HepG2 (cell line): ENCODE results near the gene UBE2L6. TPM values are rescaled to one million over a fixed set of nuclear protein-coding genes. Genes with fewer than 3 reads are reported as not detected.

Source experiments
- ATAC-seq: fragments of 200-7000 bp; cut with Tn5 transposase; 3 replicates; pipeline ENCODE4 v1.9.1; 2020; ENCODE audit warnings: mild to moderate bottlenecking, moderate library complexity
- BruUV-seq: library from RNA; stranded (reverse); fragments of 400-500 nt; replicated peaks from 2 replicates; lab custom pipeline; 2021; lab: Mats Ljungman, UMichigan
- CTCF ChIA-PET: fragments of 300-600 bp; formaldehyde crosslinking; extraction: SDS; loops from one replicate; lab custom pipeline; 2021; ENCODE audit warnings: low total read pairs, inconsistent platforms, low intra/inter-chr PET ratio; lab: Yijun Ruan, JAX
- POLR2A ChIA-PET: fragments of 350-600 bp; sonication (Branson Sonifier 250); formaldehyde crosslinking; loops from one replicate; lab custom pipeline; 2020; ENCODE audit warnings: antibody characterized with exemption, inconsistent platforms; lab: Yijun Ruan, JAX
- DNase-seq: peaks from one replicate; pipeline ENCODE4 v3.0.0-alpha.2; 2015; ENCODE audit warnings: low spot score
- FAIRE-seq: peaks from 3 replicates; lab custom pipeline; 2011; peaks lifted over from hg19 to GRCh38; lab: Jason Lieb, UNC
- H2AFZ ChIP-seq: one replicate; pipeline ENCODE4 v1.6.1; 2011; ENCODE audit warnings: low read length, inconsistent platforms
- H3K27ac ChIP-seq: fragments of 300-600 bp; 3 replicates; pipeline ENCODE4 v1.8.0; 2011; ENCODE audit warnings: mixed run types, mild to moderate bottlenecking, mixed read lengths, low read length, inconsistent platforms; ENCODE audit not compliant: insufficient read depth; ENCODE audit errors: extremely low read length
- H3K27me3 ChIP-seq, 2 experiments: fragments of 200-600 bp in 1 of 2; 2 replicates in 1 of 2; 3 replicates in 1 of 2; pipeline versions ENCODE4 v1.6.0 to v1.8.0; 2011; ENCODE audit warnings: low read length in 2 of 2, mild to moderate bottlenecking in 2 of 2, moderate library complexity in 2 of 2, inconsistent platforms in 1 of 2; ENCODE audit not compliant: insufficient read depth in 2 of 2, control insufficient read depth in 1 of 2
- H3K36me3 ChIP-seq, 2 experiments: fragments of 200-600 bp in 1 of 2; replicated peaks in 1 of 2; 2 replicates in 1 of 2; 3 replicates in 1 of 2; pipeline versions ENCODE4 v1.5.1 to v1.8.0; 2011; ENCODE audit warnings: low read length in 2 of 2, inconsistent platforms in 1 of 2; ENCODE audit not compliant: insufficient read depth in 2 of 2, control insufficient read depth in 1 of 2
- H3K4me1 ChIP-seq: 2 replicates; pipeline ENCODE4 v1.5.1; 2012; ENCODE audit warnings: low read length, inconsistent platforms; ENCODE audit not compliant: insufficient read depth
- H3K4me2 ChIP-seq: 2 replicates; pipeline ENCODE4 v1.6.0; 2011; ENCODE audit warnings: low read depth, low read length, inconsistent platforms
- H3K4me3 ChIP-seq, 3 experiments: fragments of 200-600 bp in 1 of 3; sonication (generic), shearing (Covaris generic) in 1 of 3; replicated peaks in 1 of 3; 2 replicates each; pipeline ENCODE4 v1.5.1; 2011 to 2016; ENCODE audit warnings: low read length in 3 of 3, inconsistent platforms in 2 of 3, low read depth in 2 of 3, mild to moderate bottlenecking in 2 of 3, control low read depth in 1 of 3, mixed read lengths in 1 of 3; ENCODE audit not compliant: insufficient read depth in 1 of 3
- H3K79me2 ChIP-seq: one replicate; pipeline ENCODE4 v1.6.1; 2011; ENCODE audit warnings: low read length, inconsistent platforms; ENCODE audit not compliant: insufficient read depth
- H3K9ac ChIP-seq: 2 replicates; pipeline ENCODE4 v1.6.0; 2011; ENCODE audit warnings: mild to moderate bottlenecking, low read depth, low read length, inconsistent platforms; ENCODE audit not compliant: insufficient read depth
- H3K9me3 ChIP-seq: 2 replicates; pipeline ENCODE4 v1.5.1; 2012; ENCODE audit warnings: mild to moderate bottlenecking, low read length
- H4K20me1 ChIP-seq: 2 replicates; pipeline ENCODE4 v1.6.0; 2011; ENCODE audit warnings: inconsistent platforms, mild to moderate bottlenecking, low read length, moderate library complexity; ENCODE audit not compliant: insufficient read depth
- AGO2 ChIP-seq: fragments of 200-400 bp; formaldehyde crosslinking; optimal IDR thresholded peaks from 2 replicates; pipeline ENCODE3; 2017; ENCODE audit warnings: mild to moderate bottlenecking, low read depth, low read length, moderate library complexity
- CREM ChIP-seq, 2 experiments: sonication (generic) in 1 of 2; formaldehyde crosslinking in 1 of 2; IDR thresholded peaks; 2 replicates each; pipeline versions ENCODE4 v1.4.0 to v1.6.1; 2016 to 2020; ENCODE audit warnings: antibody characterized with exemption in 1 of 2, mild to moderate bottlenecking in 1 of 2, missing genetic modification reagents in 1 of 2
- CSRNP2 ChIP-seq: sonication (generic); formaldehyde crosslinking; conservative IDR thresholded peaks from 2 replicates; pipeline ENCODE4 v1.8.0; 2022; ENCODE audit warnings: low read depth, missing genetic modification reagents
- EHMT2 ChIP-seq: fragments of 200-600 bp; sonication (generic); IDR thresholded peaks from 2 replicates; pipeline ENCODE4 v1.7.0; 2017; ENCODE audit warnings: antibody characterized with exemption, low read depth, low read length, borderline replicate concordance
- FOXA3 ChIP-seq: IDR thresholded peaks from 2 replicates; pipeline ENCODE4 v1.6.1; 2016; ENCODE audit warnings: missing genetic modification reagents, missing compliant biosample characterization
- NRL ChIP-seq: sonication (generic); formaldehyde crosslinking; IDR thresholded peaks from 2 replicates; pipeline ENCODE4 v1.5.0; 2020; ENCODE audit warnings: missing genetic modification reagents, mild to moderate bottlenecking, moderate library complexity, borderline replicate concordance
- SRSF9 ChIP-seq: fragments of 200-400 bp; formaldehyde crosslinking; IDR thresholded peaks from 2 replicates; pipeline ENCODE4 v1.6.1; 2018; ENCODE audit warnings: borderline replicate concordance, mild to moderate bottlenecking, low read depth, low read length; ENCODE audit not compliant: insufficient read depth, poor library complexity, severe bottlenecking
- ZBTB33 ChIP-seq: sonication (generic); formaldehyde crosslinking; IDR thresholded peaks from 2 replicates; pipeline ENCODE4 v1.4.0; 2020; ENCODE audit warnings: missing genetic modification reagents
- ZFP41 ChIP-seq: sonication (generic); formaldehyde crosslinking; IDR thresholded peaks from 2 replicates; pipeline ENCODE4 v1.4.0; 2020; ENCODE audit warnings: mild to moderate bottlenecking, missing genetic modification reagents, borderline replicate concordance
- ZNF761 ChIP-seq: sonication (generic); formaldehyde crosslinking; conservative IDR thresholded peaks from 2 replicates; pipeline ENCODE4 v1.4.0; 2020; ENCODE audit warnings: mild to moderate bottlenecking, missing genetic modification reagents
- ZSCAN9 ChIP-seq: IDR thresholded peaks from 2 replicates; pipeline ENCODE4 v1.6.1; 2016; ENCODE audit warnings: borderline replicate concordance
- WGBS: methylation state at CpG from one replicate; pipeline ENCODE4 v1.1.6; 2017; ENCODE audit warnings: low lambda C conversion rate; 5-methylcytosine and 5-hydroxymethylcytosine counted together
- in situ Hi-C: cut with HindIII; loops from 2 replicates; pipeline ENCODE4 v1.10.0; 2017; ENCODE audit warnings: low pct_unique_long_range_greater_than_20kb; ENCODE audit not compliant: extremely low pct_ligation_motif_present
- intact Hi-C: fragments of 100-400 bp; cut with micrococcal nuclease; formaldehyde crosslinking; loops from one replicate; pipeline ENCODE4 v1.10.0; 2022; ENCODE audit not compliant: unreplicated experiment
- polyA plus RNA-seq, 8 experiments: library from polyadenylated mRNA; depleted of rRNA in 3 of 8; stranded (reverse) in 7 of 8; unstranded in 1 of 8; fragments of >200 nt; fragmentation: Illumina TruSeq in 4 of 8; extraction: Trizol in 4 of 8; gene quantifications; 2 replicates each; pipeline versions ENCODE4 v1.2.1 to v1.2.3, GENCODE V29; 2011 to 2016; ENCODE audit warnings: low read depth in 4 of 8, missing spikeins in 1 of 8, mixed read lengths in 1 of 8; ENCODE audit not compliant: insufficient read depth in 1 of 8
- total RNA-seq, 5 experiments: library from RNA; depleted of rRNA; stranded (reverse); fragments of >200 nt; fragmentation: Illumina TruSeq; extraction: Trizol; gene quantifications; 2 replicates each; pipeline ENCODE4 v1.2.3, GENCODE V29; 2016; ENCODE audit warnings: low read depth in 1 of 5

The UBE2L6 gene
- total and polyA plus RNA-seq, 2 of the 13 experiments (the other 11 are each of a cell fraction or from before 2014, with no cell fraction given) = 30.3 to 30.4 TPM

GRCh38 chr11:57545883-57546282 lies 21.6 kb downstream of the UBE2L6 start:
- DNase-seq = no peak
- no peaks in the 10 kb centered on the region for H3K9me3 ChIP-seq
- ATAC-seq = no peak; the same call in 2 of the 3 replicates
- no peak overlapping the region for H3K27ac ChIP-seq
- no peaks in the 10 kb centered on the region for H4K20me1 ChIP-seq
- no peak overlapping the region for H3K4me3 ChIP-seq
- no peak overlapping the region for H2AFZ ChIP-seq
- ChIA-PET POLR2A (no interaction called here), CTCF (no interaction called here)
- peaks cover 28% of the 10 kb centered on the region for H3K4me1 ChIP-seq
- H3K79me2 ChIP-seq = no peaks in the 10 kb centered on the region
- in situ Hi-C loops (no loop called here), intact Hi-C loops (no loop called here)
- no peak overlapping the region for H3K4me2 ChIP-seq
- no TSS peak for BruUV-seq
- H3K9ac ChIP-seq = no peak overlapping the region
- WGBS = 58% methylated on average over 8 of the region's 13 CpGs
- TF ChIP-seq AGO2 = peak; percentile 35
- no peak for TF ChIP-seq SRSF9
- no peak for FAIRE-seq
- peaks cover 0 to 4% of the 10 kb centered on the region in 2 experiments; a peak in 3 of 5 replicates for H3K27me3 ChIP-seq
- H3K36me3 ChIP-seq = 0 out of 5 replicates have a peak, but pooled peaks cover 0 to 7% of the 10 kb centered on the region in 2 experiments

- no peak for FAIRE-seq
- TF ChIP-seq NRL (CRISPR knock-in tag) (no peak), CSRNP2 (CRISPR knock-in tag) (no peak), CREM (IDR thresholded peaks at IDR 0.05) (no peak), CREM (CRISPR knock-in tag; IDR thresholded peaks at IDR 0.05) (no peak), FOXA3 (CRISPR knock-in tag) (no peak), EHMT2 (no peak), ZBTB33 (CRISPR knock-in tag) (no peak), ZSCAN9 (CRISPR knock-in tag) (no peak), ZFP41 (CRISPR knock-in tag) (no peak), ZNF761 (CRISPR knock-in tag) (no peak)
- H4K20me1 ChIP-seq = no peaks in the 10 kb centered on the region
- no TSS peak for BruUV-seq
- WGBS = 49% methylated on average over 4 of the region's 6 CpGs
- H3K9ac ChIP-seq = no peak overlapping the region
- H3K27me3 ChIP-seq = peaks cover 0 to 12% of the 10 kb centered on the region in 2 experiments; a peak in 3 of 5 replicates
- H3K9me3 ChIP-seq = no peaks in the 10 kb centered on the region
- H2AFZ ChIP-seq = no peak overlapping the region
- intact Hi-C loops (no loop called here), in situ Hi-C loops (no loop called here)
- no peak overlapping the region for H3K4me2 ChIP-seq
- H3K4me3 ChIP-seq = no peak overlapping the region
- H3K36me3 ChIP-seq = no peaks in the 10 kb centered on the region
- ChIA-PET POLR2A (no interaction called here), CTCF (no interaction called here)
- no peaks in the 10 kb centered on the region for H3K79me2 ChIP-seq
- no peak for ATAC-seq
- H3K4me1 ChIP-seq = peaks cover 28% of the 10 kb centered on the region
- DNase-seq = no peak
- no peak overlapping the region for H3K27ac ChIP-seq
These were observed 22.9 kb downstream of the UBE2L6 start for GRCh38 chr11:57544566-57544965.
